ENCODE results near the gene PI4K2A.

Gene PI4K2A

GRCh38 chr10:97707134-97707861 lies 66.8 kb downstream of the PI4K2A start:
- no peak for DNase-seq

- DNase-seq = no peak
These were observed 67.7 kb downstream of the PI4K2A start for GRCh38 chr10:97708167-97708566.

- peak; percentile 36 for DNase-seq
These were observed 68.8 kb downstream of the PI4K2A start for GRCh38 chr10:97708976-97709946.

GRCh38 chr10:97711640-97712572 lies 71.4 kb downstream of the PI4K2A start:
- DNase-seq = no peak

DNA sequence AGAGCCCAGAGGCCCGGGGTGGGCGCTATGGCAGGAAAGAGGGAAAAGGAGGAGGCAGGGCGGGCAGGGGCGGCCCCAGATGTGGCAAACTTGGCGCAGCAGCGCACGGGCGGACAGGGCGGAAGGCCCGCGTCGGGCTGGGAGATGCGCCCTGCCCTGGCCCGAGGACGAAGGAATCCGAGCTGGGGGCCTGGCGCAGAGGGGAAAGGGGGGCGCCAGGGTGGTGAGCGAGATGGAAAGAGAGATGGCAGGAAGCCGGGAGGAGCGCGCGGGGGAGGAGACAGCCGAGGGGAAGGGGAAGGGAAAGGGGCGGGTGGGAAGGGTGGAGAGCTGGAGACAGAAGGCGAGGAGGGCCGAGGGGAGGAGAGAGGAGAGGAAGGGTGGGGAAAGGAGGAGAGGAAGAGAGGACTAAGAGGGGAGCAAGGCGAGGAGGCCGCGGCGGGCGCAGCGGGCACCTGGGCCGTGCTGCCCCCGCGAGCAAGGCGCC lies 72.9 kb downstream of the PI4K2A start, which contains the start of gene MARVELD1:
Gene MARVELD1 (plus strand): TSS at position 392 of the 487 bp plus-strand sequence. CDS start 147 bp downstream, outside the sequence.
- DNase-seq = no peak

DNA sequence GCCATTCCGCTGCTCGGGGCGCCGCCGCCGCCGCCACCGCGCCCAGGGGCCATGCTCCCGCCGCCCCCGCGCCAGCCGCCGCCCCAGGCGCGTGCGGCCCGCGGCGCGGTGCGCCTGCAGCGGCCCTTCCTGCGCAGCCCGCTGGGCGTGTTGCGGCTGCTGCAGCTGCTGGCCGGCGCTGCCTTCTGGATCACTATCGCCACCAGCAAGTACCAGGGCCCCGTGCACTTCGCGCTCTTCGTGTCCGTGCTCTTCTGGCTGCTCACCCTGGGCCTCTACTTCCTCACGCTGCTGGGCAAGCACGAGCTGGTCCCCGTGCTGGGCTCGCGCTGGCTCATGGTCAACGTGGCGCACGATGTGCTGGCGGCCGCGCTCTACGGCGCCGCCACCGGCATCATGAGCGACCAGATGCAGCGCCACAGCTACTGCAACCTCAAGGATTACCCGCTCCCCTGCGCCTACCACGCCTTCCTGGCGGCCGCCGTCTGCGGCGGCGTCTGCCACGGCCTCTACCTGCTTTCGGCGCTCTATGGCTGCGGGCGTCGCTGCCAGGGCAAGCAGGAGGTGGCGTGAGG lies 73.4 kb downstream of the PI4K2A start:
- peak; percentile 58 for DNase-seq

DNA sequence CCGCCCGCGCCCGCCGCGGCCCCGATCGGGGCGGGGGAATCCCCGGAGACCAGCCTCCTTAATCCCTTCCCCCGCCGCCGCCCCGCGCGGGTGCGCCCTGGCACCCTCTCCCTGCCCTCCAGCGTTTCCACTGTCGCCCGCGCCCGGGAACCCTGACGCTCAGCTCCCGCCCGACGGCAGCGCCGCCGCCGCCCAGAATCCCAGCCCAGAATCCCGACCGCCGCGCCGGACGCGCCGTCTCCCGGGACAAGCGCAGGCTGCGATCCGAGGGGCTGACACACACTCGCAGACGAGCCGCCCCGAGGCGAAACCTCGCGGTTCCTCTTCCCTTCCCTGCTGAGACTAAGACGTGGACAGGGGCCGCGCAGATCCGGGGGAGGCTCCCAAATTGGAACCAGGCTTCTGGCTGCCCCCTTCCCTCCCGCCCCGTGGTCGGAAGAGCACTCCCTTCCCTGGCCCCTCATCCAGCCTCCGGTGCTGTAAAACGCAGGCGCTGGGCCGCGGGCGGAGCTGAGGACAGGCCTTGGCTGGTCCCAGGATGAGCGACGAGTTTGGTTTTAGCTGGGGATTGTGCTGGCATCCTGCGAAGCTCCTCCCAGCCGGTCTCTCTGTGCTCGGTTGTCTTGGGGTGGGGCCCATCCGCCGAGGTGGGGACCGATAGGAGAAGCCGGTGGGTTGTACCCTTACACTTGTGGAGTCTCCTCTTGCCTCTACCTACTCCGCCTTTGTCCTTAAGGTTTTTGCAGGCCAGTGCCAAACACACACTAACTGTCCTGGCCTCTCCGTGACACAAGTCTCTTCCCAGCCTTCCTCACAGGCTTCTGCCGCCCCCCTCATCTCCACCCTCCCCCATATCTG lies 74.2 kb downstream of the PI4K2A start:
- no peak for DNase-seq

- no peak for DNase-seq
These were observed 74.9 kb downstream of the PI4K2A start for GRCh38 chr10:97715259-97715874.

DNA sequence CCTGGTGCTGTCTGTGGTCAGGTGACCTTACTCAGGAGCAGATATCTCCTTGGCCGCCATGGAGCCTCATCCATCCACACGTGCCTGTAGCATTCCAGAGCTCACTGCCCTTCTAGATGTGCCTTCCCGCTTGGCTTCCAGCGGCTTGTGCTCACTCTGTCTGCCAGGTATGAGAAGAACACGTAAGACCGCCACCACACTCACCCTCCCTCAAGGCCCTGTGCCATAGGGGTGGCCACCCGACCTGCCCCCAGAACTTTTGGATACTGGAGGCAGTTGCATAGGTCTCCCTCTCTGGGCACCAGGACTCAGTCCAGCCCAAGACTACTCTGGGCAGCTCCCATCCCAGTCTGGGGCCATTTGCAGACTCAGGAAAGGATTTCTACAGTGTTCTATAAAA lies 77.2 kb downstream of the PI4K2A start:
- DNase-seq = no peak

GRCh38 chr10:97718178-97718577 lies 77.7 kb downstream of the PI4K2A start:
- DNase-seq = no peak

DNA sequence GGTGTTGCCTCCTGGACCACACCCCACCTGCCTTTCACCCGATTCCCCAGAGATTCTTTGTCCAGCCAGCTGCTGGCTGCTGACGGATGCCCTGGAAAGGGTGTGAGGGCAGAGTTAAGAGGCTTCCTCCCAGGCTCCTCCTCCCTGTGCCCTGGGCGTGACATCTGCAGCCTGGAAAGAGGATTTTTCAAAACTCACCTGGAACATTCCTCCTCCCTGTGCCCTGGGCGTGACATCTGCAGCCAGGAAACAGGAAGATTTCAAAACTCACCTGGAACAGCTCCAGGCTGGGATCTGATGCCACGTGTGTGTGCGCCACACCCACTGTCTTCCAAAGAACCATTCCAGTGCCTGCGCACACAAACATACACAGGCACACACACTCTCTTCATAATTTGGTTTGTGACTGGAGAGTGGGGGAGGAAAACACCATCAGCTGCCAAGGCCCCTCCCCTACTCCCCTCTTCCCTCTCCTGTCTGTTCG lies 78.2 kb downstream of the PI4K2A start:
- no peak for DNase-seq

DNA sequence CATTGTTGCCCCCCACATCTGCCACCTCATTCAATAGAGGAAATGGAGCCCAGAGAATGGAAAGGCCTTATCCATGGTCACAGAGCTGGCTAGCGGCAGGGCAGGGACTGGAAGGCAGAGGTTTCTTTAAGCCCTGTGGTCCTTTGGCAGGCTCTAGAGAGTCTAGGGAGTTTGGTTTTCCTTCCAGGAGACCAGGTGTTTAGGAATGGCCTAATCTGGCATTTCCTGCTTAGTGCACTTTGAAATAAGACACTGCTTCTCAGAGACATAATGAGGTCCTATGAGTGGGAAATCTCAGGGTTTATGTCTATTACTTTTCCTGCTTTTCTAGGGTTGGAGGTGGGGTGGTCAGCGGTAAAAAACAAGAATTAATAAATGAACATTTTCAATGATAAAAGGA lies 79.1 kb downstream of the PI4K2A start:
- DNase-seq = no peak

- DNase-seq = no peak
These were observed 81.7 kb downstream of the PI4K2A start for GRCh38 chr10:97721871-97722780.

- no peak for DNase-seq
These were observed 82.5 kb downstream of the PI4K2A start for GRCh38 chr10:97723001-97723400.

GRCh38 chr10:97724341-97724941 lies 84.0 kb downstream of the PI4K2A start:
- no peak for DNase-seq

Data from CD4-positive, alpha-beta T cell treated with Interleukin-21 for 1 hour (primary cell).